Sigmoid colon (tissue), 7 donors: ENCODE results near the gene MAPK7. TPM values are rescaled to one million over a fixed set of nuclear protein-coding genes. Genes with fewer than 3 reads are reported as not detected.

Experiments
- DNase-seq: peaks from one replicate; pipeline ENCODE4 v3.0.0-alpha.2; 2019
- H3K27ac ChIP-seq, 4 donors: fragments of 200-600 bp; sonication (generic); one replicate each; pipeline ENCODE4 v1.5.1; 2016 to 2019; ENCODE audit warnings: mild to moderate bottlenecking in 1 of 4
- H3K27me3 ChIP-seq, 3 donors: fragments of 200-600 bp; sonication (generic); one replicate each; pipeline ENCODE4 v1.5.1; 2019; ENCODE audit warnings: mild to moderate bottlenecking in 1 of 3
- H3K36me3 ChIP-seq, 4 donors: fragments of 200-600 bp; sonication (generic); one replicate each; pipeline ENCODE4 v1.5.1; 2016 to 2019
- H3K4me1 ChIP-seq, 4 donors: fragments of 200-600 bp; sonication (generic); one replicate each; pipeline ENCODE4 v1.5.1; 2017 to 2019
- H3K4me3 ChIP-seq, 4 donors: fragments of 200-600 bp; sonication (generic); one replicate each; pipeline ENCODE4 v1.5.1; 2017 to 2019; ENCODE audit warnings: mild to moderate bottlenecking in 2 of 4, moderate library complexity in 1 of 4
- H3K9me3 ChIP-seq, 4 donors: fragments of 200-600 bp in 3 of 4; sonication (generic) in 3 of 4; one replicate each; pipeline versions ENCODE4 v1.5.1 to v1.6.1; 2013 to 2019
- EP300 ChIP-seq, 4 donors: sonication (generic); formaldehyde crosslinking; IDR thresholded peaks; one replicate each; pipeline ENCODE4 v1.6.1; 2017; ENCODE audit warnings: antibody characterized with exemption in 4 of 4
- POLR2A ChIP-seq, 2 donors: fragments of 450-650 bp; IDR thresholded peaks; one replicate each; pipeline ENCODE4 v1.6.1; 2016; ENCODE audit warnings: antibody characterized with exemption in 2 of 2, mild to moderate bottlenecking in 2 of 2, moderate library complexity in 2 of 2
- POLR2AphosphoS5 ChIP-seq, 4 donors: sonication (generic); formaldehyde crosslinking; IDR thresholded peaks; one replicate each; pipeline ENCODE4 v1.6.1; 2017; ENCODE audit warnings: antibody characterized with exemption in 4 of 4
- WGBS, 2 donors: extraction: QIAGEN DNeasy Blood & Tissue Kit; methylation state at CpG; one replicate each; pipeline ENCODE4 v1.1.7; 2013; 5-methylcytosine and 5-hydroxymethylcytosine counted together
- intact Hi-C: fragments of 100-400 bp; cut with DNase I; formaldehyde crosslinking; loops from one replicate; pipeline ENCODE4 v1.15.1; 2023
- polyA plus RNA-seq, 3 donors: library from polyadenylated mRNA; stranded (reverse); fragments of 200-250 nt; gene quantifications; one replicate each; pipeline ENCODE4 v1.2.3, GENCODE V29; 2013
- total RNA-seq, 4 donors: library from RNA; depleted of rRNA; stranded (reverse); fragments of >200 nt; gene quantifications; one replicate each; pipeline ENCODE4 v1.1.0, GENCODE V29; 2016
- TF ChIP-seq, protein P1 (sequence below), 4 experiments: fragments of 450-650 bp in 3 of 4; fragments of 200-600 bp in 1 of 4; IDR thresholded peaks; one replicate each; pipeline ENCODE4 v1.5.1; 2016 to 2019; ENCODE audit warnings: antibody characterized with exemption in 4 of 4, mild to moderate bottlenecking in 3 of 4, moderate library complexity in 2 of 4
- donor health status: healthy with polysubstance abuse.
- donor health status: Bipolar disorder and iron deficiency.
- donor health status: healthy.

Gene MAPK7
- total and polyA plus RNA-seq, 7 donors: 18.3 to 45.7 (median 28.5) TPM

DNA sequence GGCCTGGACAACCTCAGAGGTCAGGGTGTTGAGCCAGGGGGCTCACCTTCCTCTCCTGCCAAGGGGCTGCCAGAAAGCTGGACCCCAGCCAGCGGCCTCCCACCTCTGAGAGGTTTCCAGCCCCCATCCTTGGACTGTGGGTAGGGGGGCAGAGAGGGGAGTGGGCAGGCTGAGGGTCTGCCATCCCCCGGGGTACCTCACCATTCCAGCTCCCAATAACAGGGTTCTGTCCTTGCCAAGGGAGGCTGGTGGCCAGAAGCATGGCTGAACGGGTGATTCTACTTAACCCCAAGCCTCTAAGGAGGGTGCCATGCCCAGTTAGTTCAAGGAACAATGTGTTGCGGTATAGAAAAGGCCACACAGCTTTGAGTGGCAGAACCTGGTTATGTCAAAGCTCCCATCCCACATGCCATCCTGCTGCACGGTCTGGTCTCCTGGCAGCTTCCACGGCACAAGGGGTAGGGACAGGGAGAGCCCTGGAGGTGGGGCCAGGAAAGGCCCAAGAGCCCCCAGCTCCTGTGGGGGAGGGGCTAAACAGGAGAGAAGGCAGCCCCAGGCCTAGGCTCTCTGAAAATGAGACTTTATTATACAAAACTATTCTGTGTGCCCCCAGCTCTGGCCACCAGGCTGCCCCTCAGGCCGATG is 35.6 kb upstream of the MAPK7 start:
- Histone ChIP-seq H3K4me1 (peaks cover 0 to 46% (median 40%) of the 10 kb centered on the region in 4 donors), H3K36me3 (no peaks in the 10 kb centered on the region), H3K27ac (peak overlapping the region in 1 of 4 donors; percentile 27), H3K27me3 (no peaks in the 10 kb centered on the region), H3K9me3 (no peaks in the 10 kb centered on the region), H3K4me3 (no peak overlapping the region)
- 70 to 83% methylated on average over 7 of the region's 7 CpGs for WGBS, 2 donors
- TF ChIP-seq POLR2AphosphoS5 (IDR thresholded peaks at IDR 0.05) (no peak), EP300 (IDR thresholded peaks at IDR 0.05) (no peak), POLR2A (IDR thresholded peaks at IDR 0.05) (no peak)
- TF ChIP-seq, protein P1, sequence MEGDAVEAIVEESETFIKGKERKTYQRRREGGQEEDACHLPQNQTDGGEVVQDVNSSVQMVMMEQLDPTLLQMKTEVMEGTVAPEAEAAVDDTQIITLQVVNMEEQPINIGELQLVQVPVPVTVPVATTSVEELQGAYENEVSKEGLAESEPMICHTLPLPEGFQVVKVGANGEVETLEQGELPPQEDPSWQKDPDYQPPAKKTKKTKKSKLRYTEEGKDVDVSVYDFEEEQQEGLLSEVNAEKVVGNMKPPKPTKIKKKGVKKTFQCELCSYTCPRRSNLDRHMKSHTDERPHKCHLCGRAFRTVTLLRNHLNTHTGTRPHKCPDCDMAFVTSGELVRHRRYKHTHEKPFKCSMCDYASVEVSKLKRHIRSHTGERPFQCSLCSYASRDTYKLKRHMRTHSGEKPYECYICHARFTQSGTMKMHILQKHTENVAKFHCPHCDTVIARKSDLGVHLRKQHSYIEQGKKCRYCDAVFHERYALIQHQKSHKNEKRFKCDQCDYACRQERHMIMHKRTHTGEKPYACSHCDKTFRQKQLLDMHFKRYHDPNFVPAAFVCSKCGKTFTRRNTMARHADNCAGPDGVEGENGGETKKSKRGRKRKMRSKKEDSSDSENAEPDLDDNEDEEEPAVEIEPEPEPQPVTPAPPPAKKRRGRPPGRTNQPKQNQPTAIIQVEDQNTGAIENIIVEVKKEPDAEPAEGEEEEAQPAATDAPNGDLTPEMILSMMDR (IDR thresholded peaks at IDR 0.05): no peak
- intact Hi-C loops: no loop called here
- peak; percentile 74 for DNase-seq

DNA sequence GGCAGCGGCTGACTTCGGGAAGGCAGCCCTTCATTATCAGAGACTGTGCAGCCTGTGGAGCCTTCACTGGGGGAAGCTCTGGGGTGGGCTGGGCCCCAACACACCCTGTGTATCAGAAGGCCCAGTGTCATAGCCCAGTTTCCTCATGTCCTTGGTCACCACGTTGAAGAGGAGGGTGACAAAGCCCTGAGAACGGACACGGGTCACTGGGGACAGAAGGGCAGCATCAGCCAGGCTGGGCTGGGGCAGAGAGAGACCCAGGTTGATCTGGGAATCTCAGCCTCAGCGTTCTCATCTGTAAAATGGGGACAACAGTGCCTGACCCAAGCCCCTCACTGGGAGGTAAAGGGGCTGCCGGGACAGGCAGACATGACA is 35.1 kb upstream of the MAPK7 start:
- Histone ChIP-seq H3K9me3 (no peaks in the 10 kb centered on the region), H3K4me1 (peaks cover 0 to 44% (median 41%) of the 10 kb centered on the region in 4 donors), H3K27me3 (no peaks in the 10 kb centered on the region), H3K27ac (no peak overlapping the region), H3K36me3 (no peaks in the 10 kb centered on the region), H3K4me3 (no peak overlapping the region)
- WGBS, 2 donors: 84 to 88% methylated on average over 7 of the region's 7 CpGs
- peak; percentile 60 for DNase-seq
- intact Hi-C loops: no loop called here
- no peak for TF ChIP-seq POLR2A (IDR thresholded peaks at IDR 0.05)
- TF ChIP-seq, protein P1 (IDR thresholded peaks at IDR 0.05): no peak
- TF ChIP-seq EP300 (IDR thresholded peaks at IDR 0.05): no peak
- TF ChIP-seq POLR2AphosphoS5 (IDR thresholded peaks at IDR 0.05): no peak

DNA sequence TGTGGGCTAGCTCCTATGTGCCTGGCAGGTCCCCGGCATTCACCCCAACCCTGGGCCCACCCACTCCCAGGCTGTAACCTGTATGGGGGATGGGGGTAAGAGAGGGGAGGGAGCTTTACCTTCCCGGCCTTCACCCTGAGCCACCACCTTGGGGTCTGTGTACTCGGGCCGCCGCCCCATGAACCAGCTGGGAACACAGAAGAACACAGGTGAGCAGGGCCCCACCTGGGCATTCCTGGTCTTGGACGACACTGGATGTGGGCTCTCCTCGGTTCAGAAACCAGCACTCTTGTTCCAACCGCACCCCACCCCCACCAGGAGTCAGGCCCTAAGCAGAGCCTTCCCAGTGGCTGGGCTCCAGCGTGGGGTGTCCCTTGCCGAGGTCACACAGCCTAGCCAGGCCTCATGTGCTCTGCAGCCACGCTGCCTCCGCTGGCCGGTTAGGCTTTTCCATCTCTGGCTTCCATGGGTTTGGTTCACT is 34.6 kb upstream of the MAPK7 start:
- Histone ChIP-seq H3K4me3 (no peak overlapping the region), H3K27ac (no peak overlapping the region), H3K27me3 (no peaks in the 10 kb centered on the region), H3K9me3 (no peaks in the 10 kb centered on the region), H3K36me3 (no peaks in the 10 kb centered on the region), H3K4me1 (peaks cover 0 to 44% (median 41%) of the 10 kb centered on the region in 4 donors)
- intact Hi-C loops: no loop called here
- WGBS, 2 donors: 64 to 83% methylated on average over 13 of the region's 13 CpGs
- peak; percentile 64 for DNase-seq
- TF ChIP-seq POLR2AphosphoS5 (IDR thresholded peaks at IDR 0.05): no peak
- no peak for TF ChIP-seq POLR2A (IDR thresholded peaks at IDR 0.05)

DNA sequence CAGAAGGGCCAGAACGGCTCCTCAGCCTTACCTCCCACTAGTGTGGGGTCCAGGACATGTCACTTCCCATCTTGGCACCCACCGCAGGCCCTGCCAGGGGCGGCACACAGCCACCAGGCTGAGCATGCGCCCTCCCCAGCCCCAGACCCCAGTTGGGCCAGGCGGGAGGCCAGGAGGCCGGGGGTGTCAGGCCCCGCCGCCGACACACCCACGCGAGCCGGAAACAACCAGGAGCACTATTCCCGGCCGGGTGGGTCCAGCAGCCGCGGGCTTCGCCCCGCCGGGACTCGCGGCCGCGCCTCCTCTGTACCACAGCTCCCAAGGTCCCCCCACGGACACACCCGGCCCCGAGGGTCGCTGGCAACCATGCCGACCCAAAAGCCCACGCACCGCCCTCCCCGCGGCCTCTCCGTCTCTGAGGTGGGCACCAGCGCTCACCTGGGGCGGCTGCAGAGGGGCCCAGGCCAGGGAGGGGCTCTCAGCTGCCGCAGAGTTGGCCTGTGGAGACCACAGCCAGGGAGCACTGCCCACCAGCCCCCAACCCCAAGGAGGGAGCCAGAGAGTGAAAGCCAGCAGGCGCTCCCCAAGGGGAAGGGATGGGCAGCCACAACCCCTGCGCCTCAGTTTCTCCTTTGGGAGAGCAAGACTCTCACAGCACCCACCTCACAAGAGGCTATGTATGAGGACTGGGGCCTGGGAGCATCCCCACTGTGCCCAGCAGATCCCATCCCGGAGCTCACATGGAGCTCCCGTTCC is 33.8 kb upstream of the MAPK7 start:
- WGBS, 2 donors: 41 to 78% methylated on average over 40 of the region's 40 CpGs
- intact Hi-C loops: no loop called here
- H3K4me3 ChIP-seq: no peak overlapping the region
- TF ChIP-seq POLR2A (IDR thresholded peaks at IDR 0.05): no peak
- TF ChIP-seq EP300 (IDR thresholded peaks at IDR 0.05): no peak
- TF ChIP-seq POLR2AphosphoS5 (IDR thresholded peaks at IDR 0.05): no peak
- TF ChIP-seq, protein P1 (IDR thresholded peaks at IDR 0.05): no peak
- peaks cover 0 to 44% (median 41%) of the 10 kb centered on the region in 4 donors for H3K4me1 ChIP-seq
- DNase-seq: peak; percentile 65
- no peak overlapping the region for H3K27ac ChIP-seq
- no peaks in the 10 kb centered on the region for H3K9me3 ChIP-seq
- H3K36me3 ChIP-seq: no peaks in the 10 kb centered on the region
- no peaks in the 10 kb centered on the region for H3K27me3 ChIP-seq

DNA sequence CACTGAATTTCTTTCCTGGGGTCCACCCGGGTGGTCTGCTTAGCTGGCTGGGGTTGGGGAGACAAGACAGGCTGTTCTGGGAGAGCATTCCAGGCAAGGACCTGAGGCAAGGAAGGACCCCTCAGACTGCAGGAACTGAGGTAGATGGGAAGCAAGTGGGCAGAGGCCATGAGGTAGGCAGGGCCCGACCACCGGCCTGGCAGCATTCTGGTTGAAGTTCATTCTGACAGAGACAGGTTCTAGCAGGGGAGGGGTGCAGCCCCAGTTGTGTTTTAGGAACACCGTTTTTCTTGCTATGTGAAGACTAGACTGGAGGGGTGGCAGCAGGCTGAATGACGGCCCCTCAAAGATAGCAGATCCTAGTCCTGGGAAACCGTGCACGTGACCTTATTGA is 33.2 kb upstream of the MAPK7 start:
- peak; percentile 50 for DNase-seq
- H3K4me1 ChIP-seq: peaks cover 0 to 44% (median 41%) of the 10 kb centered on the region in 4 donors
- H3K27me3 ChIP-seq: no peaks in the 10 kb centered on the region
- intact Hi-C loops: no loop called here
- peak overlapping the region in 2 of 4 donors; percentile 80 to 83 for H3K27ac ChIP-seq
- no peaks in the 10 kb centered on the region for H3K36me3 ChIP-seq
- TF ChIP-seq, protein P1 (IDR thresholded peaks at IDR 0.05): no peak
- TF ChIP-seq POLR2AphosphoS5 (IDR thresholded peaks at IDR 0.05) (no peak), EP300 (IDR thresholded peaks at IDR 0.05) (no peak), POLR2A (IDR thresholded peaks at IDR 0.05) (no peak)
- H3K4me3 ChIP-seq: no peak overlapping the region
- WGBS, 2 donors: 92 to 94% methylated on average over 7 of the region's 7 CpGs
- no peaks in the 10 kb centered on the region for H3K9me3 ChIP-seq
